ENCODE data around the gene MAPKAP1. TPM values are rescaled to one million over a fixed set of nuclear protein-coding genes. Genes with fewer than 3 reads are reported as not detected.

The MAPKAP1 gene
- total RNA-seq, 1 donor from 2014 or later = 81.9 TPM

- TF ChIP-seq CTCF (IDR thresholded peaks at IDR 0.05; ENCODE audit: insufficient read depth, low read length, severe bottlenecking) = no peak
- no peak for FAIRE-seq
- H3K4me3 ChIP-seq (ENCODE audit: low read depth, low read length) = no peak overlapping the region
- no peak for DNase-seq (ENCODE audit: low read depth)
- H3K36me3 ChIP-seq (ENCODE audit: control insufficient read depth, insufficient read depth, low read length) = no peaks in the 10 kb centered on the region
- H3K27me3 ChIP-seq (ENCODE audit: control insufficient read depth, insufficient read depth, low read length) = no peaks in the 10 kb centered on the region
Measured at GRCh38 chr9:125600194-125600593, 106.8 kb downstream of the MAPKAP1 start.

GRCh38 chr9:125594223-125594610 is 112.8 kb downstream of the MAPKAP1 start:
- H3K4me3 ChIP-seq (ENCODE audit: low read depth, low read length) = no peak overlapping the region
- TF ChIP-seq CTCF (IDR thresholded peaks at IDR 0.05; ENCODE audit: insufficient read depth, low read length, severe bottlenecking) = no peak
- FAIRE-seq (no peak), DNase-seq (ENCODE audit: low read depth) (no peak)
- no peaks in the 10 kb centered on the region for H3K27me3 ChIP-seq (ENCODE audit: control insufficient read depth, insufficient read depth, low read length)
- no peaks in the 10 kb centered on the region for H3K36me3 ChIP-seq (ENCODE audit: control insufficient read depth, insufficient read depth, low read length)

GRCh38 chr9:125593581-125594222 is 113.3 kb downstream of the MAPKAP1 start:
- H3K4me3 ChIP-seq (ENCODE audit: low read depth, low read length) = no peak overlapping the region
- DNase-seq (ENCODE audit: low read depth) (peak; percentile 18), FAIRE-seq (no peak)
- no peak for TF ChIP-seq CTCF (IDR thresholded peaks at IDR 0.05; ENCODE audit: insufficient read depth, low read length, severe bottlenecking)
- no peaks in the 10 kb centered on the region for H3K27me3 ChIP-seq (ENCODE audit: control insufficient read depth, insufficient read depth, low read length)
- no peaks in the 10 kb centered on the region for H3K36me3 ChIP-seq (ENCODE audit: control insufficient read depth, insufficient read depth, low read length)

GRCh38 chr9:125591888-125592287 is 115.1 kb downstream of the MAPKAP1 start:
- H3K4me3 ChIP-seq (ENCODE audit: low read depth, low read length) = no peak overlapping the region
- H3K36me3 ChIP-seq (ENCODE audit: control insufficient read depth, insufficient read depth, low read length) = no peaks in the 10 kb centered on the region
- FAIRE-seq (no peak), DNase-seq (ENCODE audit: low read depth) (no peak)
- H3K27me3 ChIP-seq (ENCODE audit: control insufficient read depth, insufficient read depth, low read length) = no peaks in the 10 kb centered on the region
- no peak for TF ChIP-seq CTCF (IDR thresholded peaks at IDR 0.05; ENCODE audit: insufficient read depth, low read length, severe bottlenecking)

GRCh38 chr9:125591245-125591644 is 115.8 kb downstream of the MAPKAP1 start:
- TF ChIP-seq CTCF (IDR thresholded peaks at IDR 0.05; ENCODE audit: insufficient read depth, low read length, severe bottlenecking) = no peak
- no peak for FAIRE-seq
- Histone ChIP-seq H3K27me3 (ENCODE audit: control insufficient read depth, insufficient read depth, low read length) (no peaks in the 10 kb centered on the region), H3K36me3 (ENCODE audit: control insufficient read depth, insufficient read depth, low read length) (no peaks in the 10 kb centered on the region), H3K4me3 (ENCODE audit: low read depth, low read length) (no peak overlapping the region)
- DNase-seq (ENCODE audit: low read depth) = no peak

GRCh38 chr9:125589287-125589686 is 117.7 kb downstream of the MAPKAP1 start:
- H3K36me3 ChIP-seq (ENCODE audit: control insufficient read depth, insufficient read depth, low read length) = peaks cover 2% of the 10 kb centered on the region
- no peak for FAIRE-seq
- no peak for TF ChIP-seq CTCF (IDR thresholded peaks at IDR 0.05; ENCODE audit: insufficient read depth, low read length, severe bottlenecking)

More at GRCh38 chr9:125589287-125589686, 117.7 kb downstream of the MAPKAP1 start:
- no peak overlapping the region for H3K4me3 ChIP-seq (ENCODE audit: low read depth, low read length)
- DNase-seq (ENCODE audit: low read depth) = peak; percentile 45
- H3K27me3 ChIP-seq (ENCODE audit: control insufficient read depth, insufficient read depth, low read length) = no peaks in the 10 kb centered on the region
